Cortex of kidney (tissue), 1 donor: Measurements from ENCODE around the gene COQ2.
"Not testable (repeated sequence)": the region's sequence is repeated elsewhere in the genome, so short reads cannot be mapped to it uniquely, and the experiment has no call there.

Experiments
- DNase-seq: peaks from one replicate; lab custom pipeline; 2025; lab: John Stamatoyannopoulos, UW

Gene COQ2

GRCh38 chr4:83247415-83248357 lies 36.9 kb downstream of the COQ2 start:
- DNase-seq: no peak

GRCh38 chr4:83241132-83241531 lies 43.5 kb downstream of the COQ2 start:
- DNase-seq: no peak

DNA sequence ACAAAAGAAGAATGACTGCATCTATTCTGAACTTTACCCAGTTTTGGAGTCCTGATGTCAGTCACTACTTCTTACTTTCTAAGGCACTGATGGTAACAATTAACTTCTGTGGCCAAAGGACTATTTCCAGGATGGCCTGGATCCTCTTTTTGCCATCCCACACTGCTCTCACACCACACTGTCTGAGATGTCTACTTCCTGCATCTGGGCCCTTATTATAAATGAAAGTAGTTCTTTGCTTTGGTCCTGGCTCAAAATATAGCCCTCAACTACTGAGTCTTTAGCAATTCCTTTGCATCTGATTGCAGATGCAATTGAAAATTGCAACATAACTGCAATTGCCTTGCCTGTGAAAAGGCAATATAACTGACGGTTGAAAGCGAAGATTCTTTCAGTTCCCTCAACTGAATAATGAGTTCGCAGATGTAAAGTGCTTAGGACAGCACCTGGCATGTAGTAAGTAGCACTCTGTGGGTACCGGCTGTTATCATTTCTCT lies 44.2 kb downstream of the COQ2 start:
- no peak for DNase-seq

GRCh38 chr4:83238393-83239248 lies 46.0 kb downstream of the COQ2 start:
- no peak for DNase-seq

GRCh38 chr4:83237591-83237990 lies 47.0 kb downstream of the COQ2 start:
- no peak for DNase-seq

- not testable (repeated sequence) for DNase-seq
Measured at GRCh38 chr4:83235645-83236133, 48.9 kb downstream of the COQ2 start.

DNA sequence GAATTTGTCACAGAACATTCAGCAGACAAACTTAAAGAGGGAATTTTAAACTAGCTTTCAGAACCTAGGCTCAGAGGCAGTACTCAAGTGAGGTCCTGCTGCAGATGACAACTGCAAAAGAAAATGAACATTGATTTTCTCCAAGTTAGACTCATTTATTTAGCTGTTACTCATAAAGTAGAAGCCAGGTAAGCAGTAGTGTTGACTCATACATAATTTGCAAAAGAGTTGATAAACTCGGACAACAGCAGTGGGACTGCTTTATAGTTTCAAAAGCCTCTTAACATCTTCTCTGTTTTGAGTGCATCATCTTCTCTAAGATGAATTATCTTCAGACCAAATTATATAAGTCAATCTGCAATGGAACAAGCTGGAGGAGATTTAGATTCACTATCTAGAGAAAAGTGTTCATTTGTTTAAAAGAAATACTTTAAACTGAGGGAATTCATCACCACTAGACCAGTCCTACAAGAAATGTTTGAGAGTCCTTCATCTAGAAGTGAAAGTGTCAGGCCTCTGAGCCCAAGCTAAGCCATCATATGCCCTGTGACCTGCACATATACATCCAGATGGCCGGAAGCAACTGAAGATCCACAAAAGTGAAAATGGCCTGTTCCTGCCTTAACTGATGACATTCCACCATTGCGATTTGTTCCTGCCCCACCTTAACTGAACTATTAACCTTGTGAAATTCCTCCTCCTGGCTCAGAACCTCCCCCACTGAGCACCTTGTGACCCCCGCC lies 49.5 kb downstream of the COQ2 start:
- DNase-seq: no peak

DNA sequence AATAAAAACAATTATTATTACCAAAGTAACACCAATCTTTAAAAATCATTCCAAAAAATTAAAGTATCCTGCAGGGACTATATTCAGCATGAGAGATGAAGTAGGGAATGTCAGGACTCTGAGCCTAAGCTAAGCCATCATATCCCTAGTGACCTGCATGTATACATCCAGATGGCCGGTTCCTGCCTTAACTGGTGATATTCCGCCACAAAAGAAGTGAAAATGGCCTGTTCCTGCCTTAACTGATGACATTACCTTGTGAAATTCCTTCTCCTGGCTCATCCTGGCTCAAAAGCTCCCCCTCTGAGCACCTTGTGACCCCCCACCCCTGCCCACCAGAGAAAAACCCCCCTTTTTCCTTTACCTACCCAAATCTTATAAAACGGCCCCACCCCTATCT lies 50.2 kb downstream of the COQ2 start:
- not testable (repeated sequence) for DNase-seq

- DNase-seq: no peak
Measured at GRCh38 chr4:83232082-83232481, 52.5 kb downstream of the COQ2 start.

DNA sequence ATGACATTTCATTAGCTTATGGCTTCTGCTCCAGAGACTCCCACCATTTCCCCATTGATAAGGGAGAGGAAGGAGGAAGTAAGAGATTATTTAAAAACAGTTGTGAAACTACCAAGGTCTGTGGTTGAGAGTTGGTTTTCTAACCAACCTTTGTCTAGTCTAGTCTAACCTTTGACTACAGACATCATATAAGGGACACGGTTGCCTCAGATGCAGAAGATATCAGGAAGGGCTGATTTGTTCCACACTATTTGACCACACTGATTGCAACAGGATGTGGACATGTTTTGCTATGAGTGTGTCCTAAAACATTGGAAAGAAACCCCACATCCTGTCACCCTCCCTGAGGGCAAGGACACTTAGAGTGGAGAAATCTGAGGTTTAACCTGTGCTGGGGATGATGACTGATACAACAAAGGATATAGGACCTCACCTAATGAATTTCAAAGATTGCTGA lies 53.0 kb downstream of the COQ2 start:
- no peak for DNase-seq

- DNase-seq: no peak
Measured at GRCh38 chr4:83230928-83231327, 53.7 kb downstream of the COQ2 start.

GRCh38 chr4:83229791-83230190 lies 54.8 kb downstream of the COQ2 start:
- no peak for DNase-seq

DNA sequence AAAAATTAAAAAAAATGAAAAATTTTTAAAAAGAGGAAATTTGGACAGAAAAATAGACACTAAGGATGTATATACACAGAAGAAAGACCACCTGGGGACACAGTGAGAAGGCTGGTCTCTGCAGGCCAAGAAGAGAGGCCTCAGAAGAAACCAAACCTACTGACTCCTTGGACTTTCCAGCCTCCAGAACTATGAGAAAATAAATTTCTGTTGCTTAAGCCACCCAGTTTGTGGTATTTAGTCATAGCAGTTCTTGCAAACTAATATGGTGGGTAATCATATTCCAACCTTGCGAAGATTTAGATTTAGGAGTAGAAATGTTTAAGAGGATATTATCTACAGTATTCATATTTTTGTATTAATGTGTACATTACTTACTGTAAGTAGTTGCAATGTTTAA lies 56.4 kb downstream of the COQ2 start:
- DNase-seq: no peak

- DNase-seq: no peak
Measured at GRCh38 chr4:83224502-83225197, 59.9 kb downstream of the COQ2 start.

DNA sequence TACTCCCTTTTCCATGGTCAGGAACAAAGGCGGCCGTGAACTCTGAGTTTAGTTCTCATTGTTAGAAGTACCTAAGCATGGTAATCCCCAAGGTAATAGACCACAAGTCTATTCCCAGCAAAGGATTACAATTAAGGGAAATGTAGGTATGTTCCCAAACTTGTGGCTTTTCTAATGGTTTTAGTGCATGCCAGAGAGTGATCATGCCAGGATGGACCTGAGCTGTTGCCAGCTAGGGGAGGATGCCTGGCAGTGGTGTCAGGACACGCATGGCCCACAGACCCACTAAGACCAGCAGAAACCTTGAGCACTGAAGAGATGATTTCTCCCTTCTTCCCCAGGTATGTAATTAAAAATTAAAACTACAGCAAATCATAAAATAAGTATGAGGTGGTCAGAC lies 60.8 kb downstream of the COQ2 start:
- no peak for DNase-seq

DNA sequence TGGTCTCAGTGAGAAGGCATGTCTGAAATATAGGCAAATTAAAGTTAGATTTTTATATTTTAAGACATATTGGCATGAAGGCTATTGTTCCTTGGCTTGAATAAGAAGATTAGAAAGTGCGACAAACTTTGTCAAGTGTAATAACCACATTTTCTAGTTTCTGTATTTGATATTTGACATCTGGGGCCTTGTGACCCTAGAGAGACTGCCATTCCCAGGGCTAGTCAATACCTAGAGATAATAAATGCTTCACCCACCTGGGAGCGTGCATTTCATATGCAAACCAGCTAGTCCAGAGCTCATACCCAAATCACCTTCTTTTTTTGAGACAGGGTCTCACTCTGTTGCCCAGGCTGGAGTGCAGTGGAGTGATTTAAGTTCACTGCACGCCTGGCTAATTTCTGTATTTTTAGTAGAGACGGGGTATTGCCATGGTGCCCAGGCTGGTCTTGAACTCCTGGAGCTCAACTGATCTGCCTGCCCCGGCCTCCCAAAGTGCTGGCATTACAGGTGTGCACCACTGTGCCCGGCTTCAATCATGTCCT lies 62.6 kb downstream of the COQ2 start:
- DNase-seq: no peak

- DNase-seq: no peak
Measured at GRCh38 chr4:83219344-83220331, 65.0 kb downstream of the COQ2 start.

- DNase-seq: no peak
Measured at GRCh38 chr4:83217721-83218522, 66.7 kb downstream of the COQ2 start.
